Keratinocyte (primary cell): ENCODE results near the gene TMED10. TPM values are rescaled to one million over a fixed set of nuclear protein-coding genes. Genes with fewer than 3 reads are reported as not detected.

ENCODE experiments used
- DNase-seq: peaks from one replicate; pipeline ENCODE4 v3.0.0-alpha.2; 2011; ENCODE audit warnings: low read depth, missing footprints, low spot score
- FAIRE-seq: peaks from 2 replicates; lab custom pipeline; 2011; peaks lifted over from hg19 to GRCh38; lab: Jason Lieb, UNC
- H2AFZ ChIP-seq: 2 replicates; pipeline ENCODE4 v1.6.0; 2012; ENCODE audit warnings: low read length, control low read depth, inconsistent platforms; ENCODE audit not compliant: control insufficient read depth
- H3K27ac ChIP-seq: 2 replicates; pipeline ENCODE4 v1.5.1; 2011; ENCODE audit warnings: low read length; ENCODE audit not compliant: control insufficient read depth, insufficient read depth
- H3K27me3 ChIP-seq: 3 replicates; pipeline ENCODE4 v1.6.0; 2011; ENCODE audit warnings: low read length; ENCODE audit not compliant: control insufficient read depth, insufficient read depth; ENCODE audit errors: extremely low read depth
- H3K36me3 ChIP-seq, 2 experiments: 2 replicates in 1 of 2; 3 replicates in 1 of 2; pipeline ENCODE4 v1.5.1; 2011; ENCODE audit warnings: low read length in 2 of 2, mild to moderate bottlenecking in 1 of 2; ENCODE audit not compliant: control insufficient read depth in 2 of 2, insufficient read depth in 2 of 2; ENCODE audit errors: extremely low read depth in 1 of 2
- H3K4me1 ChIP-seq: 3 replicates; pipeline ENCODE4 v1.5.1; 2011; ENCODE audit warnings: low read length; ENCODE audit not compliant: control insufficient read depth, insufficient read depth; ENCODE audit errors: extremely low read depth
- H3K4me2 ChIP-seq: 3 replicates; pipeline ENCODE4 v1.6.0; 2011; ENCODE audit warnings: low read depth, low read length; ENCODE audit not compliant: control insufficient read depth, insufficient read depth; ENCODE audit errors: extremely low read depth
- H3K4me3 ChIP-seq, 3 experiments: fragments of 200-600 bp in 1 of 3; sonication (generic) in 1 of 3; 2 replicates in 2 of 3; 3 replicates in 1 of 3; pipeline ENCODE4 v1.5.1; 2011 to 2016; ENCODE audit warnings: low read length in 3 of 3, mild to moderate bottlenecking in 3 of 3, control low read depth in 2 of 3, inconsistent platforms in 1 of 3, low read depth in 1 of 3, mixed read lengths in 1 of 3, mixed run types in 1 of 3, moderate library complexity in 1 of 3; ENCODE audit not compliant: control insufficient read depth in 2 of 3, insufficient read depth in 2 of 3; ENCODE audit errors: extremely low read depth in 1 of 3
- H3K79me2 ChIP-seq: 2 replicates; pipeline ENCODE4 v1.6.0; 2012; ENCODE audit warnings: low read length; ENCODE audit not compliant: control insufficient read depth, insufficient read depth
- H3K9ac ChIP-seq: 3 replicates; pipeline ENCODE4 v1.6.0; 2011; ENCODE audit warnings: low read length; ENCODE audit not compliant: control insufficient read depth, insufficient read depth; ENCODE audit errors: extremely low read depth
- H3K9me1 ChIP-seq: 3 replicates; pipeline ENCODE4 v1.6.0; 2011; ENCODE audit warnings: low read length; ENCODE audit not compliant: control insufficient read depth, insufficient read depth; ENCODE audit errors: extremely low read depth
- H3K9me3 ChIP-seq: 2 replicates; pipeline ENCODE4 v1.5.1; 2012; ENCODE audit warnings: low read depth, low read length; ENCODE audit not compliant: control insufficient read depth
- H4K20me1 ChIP-seq: 3 replicates; pipeline ENCODE4 v1.6.0; 2011; ENCODE audit warnings: low read length; ENCODE audit not compliant: control insufficient read depth, insufficient read depth; ENCODE audit errors: extremely low read depth
- CTCF ChIP-seq, 3 experiments: IDR thresholded peaks in 1 of 3; conservative IDR thresholded peaks in 1 of 3; optimal IDR thresholded peaks in 1 of 3; 2 replicates in 2 of 3; 3 replicates in 1 of 3; pipeline versions ENCODE3 to v1.5.1; 2011; ENCODE audit warnings: low read length in 3 of 3, mild to moderate bottlenecking in 3 of 3, moderate library complexity in 2 of 3, control low read depth in 1 of 3, inconsistent platforms in 1 of 3; ENCODE audit not compliant: insufficient read depth in 2 of 3; ENCODE audit errors: extremely low read depth in 1 of 3
- EZH2 ChIP-seq: IDR thresholded peaks from one replicate; pipeline ENCODE4 v1.6.1; 2012; ENCODE audit warnings: inconsistent platforms, mild to moderate bottlenecking, low read length, moderate library complexity
- dilution Hi-C: fragments of 300-500 bp; cut with MboI; formaldehyde crosslinking; loops from one replicate; pipeline ENCODE4 v1.7.0; 2020; ENCODE audit warnings: low sequenced_read_pairs; ENCODE audit not compliant: extremely low pct_ligation_motif_present
- polyA plus RNA-seq, 5 experiments: library from polyadenylated mRNA; depleted of rRNA in 3 of 5; stranded (reverse) in 3 of 5; stranded (forward) in 1 of 5; unstranded in 1 of 5; fragments of >200 nt; gene quantifications; 1 replicate in 1 of 5; 2 replicates in 3 of 5; 3 replicates in 1 of 5; pipeline versions ENCODE4 v1.2.1 to v1.2.3, GENCODE V29; 2011 to 2012; ENCODE audit warnings: missing spikeins in 2 of 5, low read depth in 1 of 5, low replicate concordance in 1 of 5

Gene TMED10
- polyA plus RNA-seq, 1 donor (not counting 4 experiments of a cell fraction or from before 2014, with no cell fraction given): 428 TPM

- TF ChIP-seq CTCF (optimal IDR thresholded peaks at IDR 0.05 in 1 of 3, IDR thresholded peaks at IDR 0.05 in 1 of 3, conservative IDR thresholded peaks at IDR 0.05 in 1 of 3; ENCODE audit: extremely low read depth in 1 of 3, insufficient read depth in 2 of 3, low read length in 3 of 3) (no peak), EZH2 (no peak)
- Histone ChIP-seq H3K9ac (no peak overlapping the region), H3K36me3 (no peaks in the 10 kb centered on the region), H3K4me1 (peaks cover 18% of the 10 kb centered on the region), H3K9me1 (no peaks in the 10 kb centered on the region), H3K27me3 (no peaks in the 10 kb centered on the region), H4K20me1 (no peaks in the 10 kb centered on the region), H3K27ac (no peak overlapping the region), H3K4me3 (no peak overlapping the region), H3K9me3 (no peaks in the 10 kb centered on the region), H2AFZ (no peak overlapping the region), H3K4me2 (no peak overlapping the region), H3K79me2 (no peaks in the 10 kb centered on the region)
- DNase-seq: no peak
- FAIRE-seq: no peak
- dilution Hi-C loops: no loop called here
Measured at GRCh38 chr14:75197338-75197737, 20.9 kb upstream of the TMED10 start.

GRCh38 chr14:75196468-75196867 is 20.1 kb upstream of the TMED10 start:
- no peak for DNase-seq
- Histone ChIP-seq H3K4me1 (peaks cover 18% of the 10 kb centered on the region), H3K9me1 (no peaks in the 10 kb centered on the region), H3K9me3 (no peaks in the 10 kb centered on the region), H3K4me3 (no peak overlapping the region), H4K20me1 (no peaks in the 10 kb centered on the region), H3K4me2 (no peak overlapping the region), H3K36me3 (no peaks in the 10 kb centered on the region), H3K27ac (no peak overlapping the region), H2AFZ (no peak overlapping the region), H3K27me3 (no peaks in the 10 kb centered on the region), H3K9ac (no peak overlapping the region), H3K79me2 (no peaks in the 10 kb centered on the region)
- FAIRE-seq: no peak
- TF ChIP-seq CTCF (optimal IDR thresholded peaks at IDR 0.05 in 1 of 3, IDR thresholded peaks at IDR 0.05 in 1 of 3, conservative IDR thresholded peaks at IDR 0.05 in 1 of 3; ENCODE audit: extremely low read depth in 1 of 3, insufficient read depth in 2 of 3, low read length in 3 of 3): no peak
- no peak for TF ChIP-seq EZH2
- dilution Hi-C loops: no loop called here
